Neural progenitor cell (in vitro differentiated cells): ENCODE results near the gene KANSL3.

Source experiments
- EZH2 ChIP-seq: fragments of 200-600 bp; sonication (generic); IDR thresholded peaks from 2 replicates; pipeline ENCODE4 v1.6.1; 2017; ENCODE audit warnings: antibody characterized with exemption, mild to moderate bottlenecking, moderate library complexity
- TF ChIP-seq, protein P1 (sequence below): fragments of 200-600 bp; sonication (generic); IDR thresholded peaks from 2 replicates; pipeline ENCODE4 v1.5.1; 2017; ENCODE audit warnings: antibody characterized with exemption, mild to moderate bottlenecking

DNA sequence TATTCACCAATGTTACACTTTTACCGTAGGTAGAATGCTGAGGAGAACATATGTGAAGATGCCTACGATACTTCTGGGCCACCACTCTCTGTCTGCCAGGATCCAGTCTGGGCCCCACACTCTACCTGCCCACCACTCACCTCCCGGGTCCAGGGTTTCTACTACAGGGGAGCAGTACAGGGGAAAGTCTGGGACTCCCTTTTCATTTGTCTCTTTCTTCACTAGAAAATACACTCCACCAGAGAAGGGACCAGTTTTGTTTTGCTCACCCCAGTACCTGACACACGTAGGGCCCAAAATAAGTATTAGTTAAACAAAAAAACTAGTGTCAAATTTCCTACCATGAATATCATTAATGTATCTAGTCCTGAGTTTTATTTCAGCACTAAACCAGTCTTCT is 21.1 kb downstream of the KANSL3 start:
- no peak for TF ChIP-seq EZH2
- TF ChIP-seq, protein P1, sequence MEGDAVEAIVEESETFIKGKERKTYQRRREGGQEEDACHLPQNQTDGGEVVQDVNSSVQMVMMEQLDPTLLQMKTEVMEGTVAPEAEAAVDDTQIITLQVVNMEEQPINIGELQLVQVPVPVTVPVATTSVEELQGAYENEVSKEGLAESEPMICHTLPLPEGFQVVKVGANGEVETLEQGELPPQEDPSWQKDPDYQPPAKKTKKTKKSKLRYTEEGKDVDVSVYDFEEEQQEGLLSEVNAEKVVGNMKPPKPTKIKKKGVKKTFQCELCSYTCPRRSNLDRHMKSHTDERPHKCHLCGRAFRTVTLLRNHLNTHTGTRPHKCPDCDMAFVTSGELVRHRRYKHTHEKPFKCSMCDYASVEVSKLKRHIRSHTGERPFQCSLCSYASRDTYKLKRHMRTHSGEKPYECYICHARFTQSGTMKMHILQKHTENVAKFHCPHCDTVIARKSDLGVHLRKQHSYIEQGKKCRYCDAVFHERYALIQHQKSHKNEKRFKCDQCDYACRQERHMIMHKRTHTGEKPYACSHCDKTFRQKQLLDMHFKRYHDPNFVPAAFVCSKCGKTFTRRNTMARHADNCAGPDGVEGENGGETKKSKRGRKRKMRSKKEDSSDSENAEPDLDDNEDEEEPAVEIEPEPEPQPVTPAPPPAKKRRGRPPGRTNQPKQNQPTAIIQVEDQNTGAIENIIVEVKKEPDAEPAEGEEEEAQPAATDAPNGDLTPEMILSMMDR: no peak
